MM.1S (cell line): ENCODE data around the gene RHBDD1.

Experiments
- DNase-seq: peaks from one replicate; pipeline ENCODE4 v3.0.0-alpha.2; 2015
- H2AFZ ChIP-seq: fragments of 300-600 bp; sonication (generic); 2 replicates; pipeline ENCODE4 v1.6.0; 2016; ENCODE audit warnings: antibody characterized with exemption, low read length
- H3F3A ChIP-seq: fragments of 300-600 bp; sonication (generic); 2 replicates; pipeline ENCODE4 v1.6.1; 2016; ENCODE audit warnings: mild to moderate bottlenecking, antibody characterized with exemption, low read length, moderate library complexity, mixed read lengths; ENCODE audit not compliant: insufficient read depth
- H3K27ac ChIP-seq: fragments of 300-600 bp; sonication (generic); 2 replicates; pipeline ENCODE4 v1.5.1; 2016; ENCODE audit warnings: mild to moderate bottlenecking, low read length
- H3K27me3 ChIP-seq: fragments of 300-600 bp; sonication (generic); replicated peaks from 2 replicates; pipeline ENCODE4 v1.6.0; 2016; ENCODE audit warnings: low read length; ENCODE audit not compliant: insufficient read depth
- H3K36me3 ChIP-seq: fragments of 300-600 bp; sonication (generic); replicated peaks from 2 replicates; pipeline ENCODE4 v1.6.1; 2016; ENCODE audit warnings: mild to moderate bottlenecking, low read length, mixed read lengths; ENCODE audit not compliant: insufficient read depth
- H3K4me1 ChIP-seq: fragments of 300-600 bp; sonication (generic); 2 replicates; pipeline ENCODE4 v1.6.1; 2016; ENCODE audit warnings: low read length, mixed read lengths
- H3K4me2 ChIP-seq: fragments of 300-600 bp; sonication (generic); 2 replicates; pipeline ENCODE4 v1.6.0; 2016; ENCODE audit warnings: low read depth, low read length
- H3K4me3 ChIP-seq: fragments of 300-600 bp; sonication (generic); 2 replicates; pipeline ENCODE4 v1.5.1; 2016; ENCODE audit warnings: low read length, mixed read lengths
- H3K79me2 ChIP-seq: fragments of 300-600 bp; sonication (generic); 2 replicates; pipeline ENCODE4 v1.6.1; 2016; ENCODE audit warnings: mixed run types, low read length, mixed read lengths
- H3K9ac ChIP-seq: fragments of 300-600 bp; sonication (generic); 2 replicates; pipeline ENCODE4 v1.6.1; 2016; ENCODE audit warnings: low read length, mixed read lengths
- H3K9me2 ChIP-seq: fragments of 300-600 bp; sonication (generic); replicated peaks from 2 replicates; pipeline ENCODE4 v1.6.1; 2016; ENCODE audit warnings: mild to moderate bottlenecking, low read length, mixed read lengths; ENCODE audit not compliant: insufficient read depth
- H3K9me3 ChIP-seq: fragments of 300-600 bp; sonication (generic); replicated peaks from 2 replicates; pipeline ENCODE4 v1.6.1; 2016; ENCODE audit warnings: mild to moderate bottlenecking, low read length, mixed read lengths; ENCODE audit not compliant: insufficient read depth
- H4K20me1 ChIP-seq: fragments of 300-600 bp; sonication (generic); 2 replicates; pipeline ENCODE4 v1.6.1; 2016; ENCODE audit warnings: mild to moderate bottlenecking, low read length, moderate library complexity, mixed read lengths; ENCODE audit not compliant: insufficient read depth
- EZH2 ChIP-seq: fragments of 300-600 bp; sonication (generic); optimal IDR thresholded peaks from 2 replicates; pipeline ENCODE3; 2017; ENCODE audit warnings: low read depth, mild to moderate bottlenecking, antibody characterized with exemption, low read length, mixed read lengths
- EZH2phosphoT487 ChIP-seq: fragments of 300-600 bp; sonication (generic); IDR thresholded peaks from 2 replicates; pipeline ENCODE4 v1.6.1; 2018; ENCODE audit warnings: antibody characterized with exemption, low read length
- TF ChIP-seq, protein P1 (sequence below): fragments of 300-600 bp; sonication (generic); IDR thresholded peaks from 2 replicates; pipeline ENCODE4 v1.5.1; 2016; ENCODE audit warnings: antibody characterized with exemption, low read length, mixed read lengths

RHBDD1 gene

DNA sequence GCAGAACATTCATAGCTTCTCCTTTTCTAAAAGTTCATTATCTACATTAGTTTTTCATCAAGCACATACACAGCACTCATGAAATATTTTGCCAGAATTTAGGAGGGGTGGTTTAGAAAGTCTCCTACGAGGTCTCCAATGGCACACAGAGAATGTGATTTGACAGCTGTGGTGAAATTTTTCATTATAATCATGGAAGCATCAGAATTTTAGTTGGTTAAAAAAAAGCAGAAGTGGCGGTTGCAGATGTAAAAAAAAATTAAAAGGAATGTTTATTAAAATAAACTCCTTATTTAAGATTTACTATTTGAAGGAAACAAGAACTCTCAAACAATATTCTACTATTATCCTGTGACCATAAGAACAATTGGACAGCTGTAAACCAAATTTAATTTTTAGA, 10.8 kb upstream of the RHBDD1 start:
- no peaks in the 10 kb centered on the region for H4K20me1 ChIP-seq
- H3K9ac ChIP-seq = no peak overlapping the region
- no peak overlapping the region for H3K4me3 ChIP-seq
- H3K27ac ChIP-seq = no peak overlapping the region
- H3F3A ChIP-seq = no peaks in the 10 kb centered on the region
- H3K79me2 ChIP-seq = no peaks in the 10 kb centered on the region
- TF ChIP-seq, protein P1, sequence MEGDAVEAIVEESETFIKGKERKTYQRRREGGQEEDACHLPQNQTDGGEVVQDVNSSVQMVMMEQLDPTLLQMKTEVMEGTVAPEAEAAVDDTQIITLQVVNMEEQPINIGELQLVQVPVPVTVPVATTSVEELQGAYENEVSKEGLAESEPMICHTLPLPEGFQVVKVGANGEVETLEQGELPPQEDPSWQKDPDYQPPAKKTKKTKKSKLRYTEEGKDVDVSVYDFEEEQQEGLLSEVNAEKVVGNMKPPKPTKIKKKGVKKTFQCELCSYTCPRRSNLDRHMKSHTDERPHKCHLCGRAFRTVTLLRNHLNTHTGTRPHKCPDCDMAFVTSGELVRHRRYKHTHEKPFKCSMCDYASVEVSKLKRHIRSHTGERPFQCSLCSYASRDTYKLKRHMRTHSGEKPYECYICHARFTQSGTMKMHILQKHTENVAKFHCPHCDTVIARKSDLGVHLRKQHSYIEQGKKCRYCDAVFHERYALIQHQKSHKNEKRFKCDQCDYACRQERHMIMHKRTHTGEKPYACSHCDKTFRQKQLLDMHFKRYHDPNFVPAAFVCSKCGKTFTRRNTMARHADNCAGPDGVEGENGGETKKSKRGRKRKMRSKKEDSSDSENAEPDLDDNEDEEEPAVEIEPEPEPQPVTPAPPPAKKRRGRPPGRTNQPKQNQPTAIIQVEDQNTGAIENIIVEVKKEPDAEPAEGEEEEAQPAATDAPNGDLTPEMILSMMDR = no peak
- TF ChIP-seq EZH2 = no peak
- DNase-seq = no peak
- no peak overlapping the region for H2AFZ ChIP-seq
- H3K36me3 ChIP-seq = no peaks in the 10 kb centered on the region
- H3K4me1 ChIP-seq = no peaks in the 10 kb centered on the region
- no peaks in the 10 kb centered on the region; the same call in 1 of the 2 replicates for H3K9me3 ChIP-seq
- no peaks in the 10 kb centered on the region for H3K27me3 ChIP-seq
- no peaks in the 10 kb centered on the region for H3K9me2 ChIP-seq
- H3K4me2 ChIP-seq = no peak overlapping the region

- Histone ChIP-seq H3K27ac (no peak overlapping the region), H3K4me3 (no peak overlapping the region), H3K36me3 (no peaks in the 10 kb centered on the region), H3K27me3 (no peaks in the 10 kb centered on the region), H3K79me2 (no peaks in the 10 kb centered on the region), H3K9me2 (no peaks in the 10 kb centered on the region), H3K9me3 (no peaks in the 10 kb centered on the region; the same call in 1 of the 2 replicates), H3K9ac (no peak overlapping the region), H3K4me1 (no peaks in the 10 kb centered on the region), H3K4me2 (no peak overlapping the region), H3F3A (no peaks in the 10 kb centered on the region), H4K20me1 (no peaks in the 10 kb centered on the region), H2AFZ (no peak overlapping the region)
- no peak for DNase-seq
- TF ChIP-seq EZH2 = no peak
- TF ChIP-seq, protein P1 = no peak
- no peak for TF ChIP-seq EZH2phosphoT487
Observed at GRCh38 chr2:226828191-226828590, 7.7 kb upstream of the RHBDD1 start.

DNA sequence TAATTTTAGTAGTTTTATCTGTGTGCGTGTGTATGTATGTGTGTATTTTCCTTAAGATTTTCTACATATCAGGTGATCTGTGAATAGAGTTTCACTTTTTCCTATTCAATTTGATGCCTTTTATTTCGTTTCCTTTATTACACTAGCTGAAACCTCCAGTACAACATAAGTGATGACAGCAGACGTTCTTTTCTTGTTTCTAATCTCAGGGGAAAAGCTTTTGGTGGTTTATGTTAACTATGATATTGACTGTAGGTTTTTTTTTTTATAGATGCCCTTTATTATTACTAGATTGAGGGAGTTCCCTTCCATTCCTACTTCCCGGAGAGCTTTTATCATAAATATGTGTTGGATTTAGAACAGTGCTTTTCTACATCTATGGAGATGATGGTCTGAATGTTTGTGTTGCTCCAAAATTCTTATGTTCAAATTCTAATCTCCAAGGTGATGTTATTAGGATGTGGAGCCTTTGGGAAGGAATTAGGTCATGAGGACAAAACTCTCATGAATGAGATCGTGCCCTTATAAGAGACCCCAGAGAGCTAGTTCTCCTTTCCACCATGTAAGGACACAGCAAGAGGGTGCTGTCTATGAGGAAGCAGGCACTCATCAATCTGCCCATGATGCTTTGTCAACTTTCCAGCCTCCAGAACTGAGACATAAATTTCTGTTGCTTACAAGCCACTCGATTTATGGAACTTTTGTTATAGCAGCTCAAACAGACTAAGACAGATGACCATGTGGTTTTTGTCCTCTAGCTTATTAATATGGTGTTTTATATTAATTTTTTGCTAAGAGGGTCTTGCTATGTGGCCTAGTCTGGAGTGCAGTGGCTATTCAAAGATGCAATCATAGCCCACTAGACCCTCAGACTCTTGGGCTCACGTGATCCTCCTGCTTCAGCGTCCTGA, 5.9 kb upstream of the RHBDD1 start:
- no peak for DNase-seq
- Histone ChIP-seq H3K4me2 (no peak overlapping the region), H3K4me3 (no peak overlapping the region), H3K9ac (no peak overlapping the region), H4K20me1 (no peaks in the 10 kb centered on the region), H3K79me2 (no peaks in the 10 kb centered on the region), H3K27me3 (no peaks in the 10 kb centered on the region), H3F3A (no peaks in the 10 kb centered on the region), H3K27ac (no peak overlapping the region), H3K9me2 (no peaks in the 10 kb centered on the region), H3K9me3 (no peaks in the 10 kb centered on the region; the same call in 1 of the 2 replicates), H2AFZ (no peak overlapping the region), H3K36me3 (no peaks in the 10 kb centered on the region), H3K4me1 (no peaks in the 10 kb centered on the region)
- TF ChIP-seq, protein P1 = no peak
- no peak for TF ChIP-seq EZH2phosphoT487
- no peak for TF ChIP-seq EZH2
